Omental fat pad (tissue), 4 donors: ENCODE measurements around the gene FIP1L1. TPM values are rescaled to one million over a fixed set of nuclear protein-coding genes. Genes with fewer than 3 reads are reported as not detected.
"Not testable (repeated sequence)": the region's sequence is repeated elsewhere in the genome, so short reads cannot be mapped to it uniquely, and the experiment has no call there.

Experiments
- ATAC-seq: fragments of 150-250 bp; one replicate; pipeline ENCODE4 v1.9.1; 2016; ENCODE audit warnings: mild to moderate bottlenecking, moderate library complexity; ENCODE audit not compliant: low FRiP score
- DNase-seq: peaks from one replicate; pipeline ENCODE4 v3.0.0-alpha.2; 2019; ENCODE audit warnings: low spot score
- total RNA-seq, 4 donors: library from RNA; depleted of rRNA; stranded (reverse); fragments of >200 nt; gene quantifications; one replicate each; pipeline ENCODE4 v1.1.0, GENCODE V29; 2016
- TF ChIP-seq, protein P1 (sequence below), 3 donors: fragments of 450-650 bp; IDR thresholded peaks; one replicate each; pipeline ENCODE4 v1.5.1; 2016 to 2017; ENCODE audit warnings: antibody characterized with exemption in 3 of 3, mild to moderate bottlenecking in 3 of 3, moderate library complexity in 2 of 3

FIP1L1 gene
- total RNA-seq, 4 donors from 2014 or later, result 31.6 to 51.4 (median 38.7) TPM

DNA sequence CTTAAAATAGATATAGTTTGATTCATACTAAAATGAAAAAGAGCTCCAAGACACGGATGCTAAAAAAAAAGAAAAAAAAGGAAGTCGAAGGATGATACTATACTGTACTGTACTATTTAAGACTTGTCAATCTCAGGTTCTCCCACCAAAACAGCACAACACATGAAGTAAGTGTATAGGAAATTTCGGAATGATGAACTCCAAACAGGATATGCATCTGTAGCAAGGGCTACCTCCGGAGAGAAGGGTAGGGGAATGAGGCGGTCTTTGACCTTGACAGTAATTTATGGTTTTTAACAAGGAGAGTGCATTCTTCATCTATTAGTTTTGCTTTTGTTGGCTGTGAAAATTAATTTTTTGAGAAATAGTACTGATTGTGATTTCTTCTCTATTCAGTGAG, 541 bp upstream of the FIP1L1 start:
- ATAC-seq (no peak), DNase-seq (no peak)
- TF ChIP-seq, protein P1, sequence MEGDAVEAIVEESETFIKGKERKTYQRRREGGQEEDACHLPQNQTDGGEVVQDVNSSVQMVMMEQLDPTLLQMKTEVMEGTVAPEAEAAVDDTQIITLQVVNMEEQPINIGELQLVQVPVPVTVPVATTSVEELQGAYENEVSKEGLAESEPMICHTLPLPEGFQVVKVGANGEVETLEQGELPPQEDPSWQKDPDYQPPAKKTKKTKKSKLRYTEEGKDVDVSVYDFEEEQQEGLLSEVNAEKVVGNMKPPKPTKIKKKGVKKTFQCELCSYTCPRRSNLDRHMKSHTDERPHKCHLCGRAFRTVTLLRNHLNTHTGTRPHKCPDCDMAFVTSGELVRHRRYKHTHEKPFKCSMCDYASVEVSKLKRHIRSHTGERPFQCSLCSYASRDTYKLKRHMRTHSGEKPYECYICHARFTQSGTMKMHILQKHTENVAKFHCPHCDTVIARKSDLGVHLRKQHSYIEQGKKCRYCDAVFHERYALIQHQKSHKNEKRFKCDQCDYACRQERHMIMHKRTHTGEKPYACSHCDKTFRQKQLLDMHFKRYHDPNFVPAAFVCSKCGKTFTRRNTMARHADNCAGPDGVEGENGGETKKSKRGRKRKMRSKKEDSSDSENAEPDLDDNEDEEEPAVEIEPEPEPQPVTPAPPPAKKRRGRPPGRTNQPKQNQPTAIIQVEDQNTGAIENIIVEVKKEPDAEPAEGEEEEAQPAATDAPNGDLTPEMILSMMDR (IDR thresholded peaks at IDR 0.05), result no peak

DNA sequence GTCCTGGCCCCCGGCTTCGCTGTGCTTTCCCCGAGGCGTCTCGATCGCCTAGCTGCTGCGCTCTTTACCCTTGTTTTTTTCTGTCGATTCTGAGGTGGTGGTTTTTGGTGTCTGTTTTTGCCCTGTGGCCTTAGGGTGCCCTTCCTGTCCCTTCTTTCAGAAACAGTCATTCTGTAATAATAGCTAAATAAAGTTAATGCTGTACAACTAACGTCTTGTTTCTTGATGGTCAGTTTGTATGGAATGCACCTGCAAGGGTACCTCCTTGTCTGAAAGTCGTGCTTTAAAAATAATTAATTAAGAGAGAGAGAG, 686 bp downstream of the FIP1L1 start:
- ATAC-seq, result no peak
- no peak for DNase-seq
- TF ChIP-seq, protein P1 (IDR thresholded peaks at IDR 0.05), result no peak

DNA sequence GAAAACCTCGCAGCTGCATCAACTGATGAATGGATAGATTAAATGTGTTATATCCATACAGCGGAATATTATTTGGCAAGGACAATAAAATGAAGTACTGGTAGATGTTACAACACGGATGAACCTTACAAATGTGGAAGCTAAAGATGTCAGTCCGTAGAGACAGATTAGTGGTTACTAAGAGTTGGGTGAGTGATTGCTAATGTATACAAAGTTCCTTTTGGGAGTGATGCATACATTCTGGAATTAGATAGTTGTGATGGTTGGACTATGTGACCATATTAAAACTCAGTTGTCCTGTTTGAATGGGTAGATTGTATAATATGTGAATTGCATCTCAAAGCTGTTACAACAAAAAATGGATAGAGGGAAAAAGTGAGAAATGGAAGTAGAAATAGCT, 2.8 kb downstream of the FIP1L1 start:
- no peak for DNase-seq
- no peak for ATAC-seq
- TF ChIP-seq, protein P1 (IDR thresholded peaks at IDR 0.05), result no peak

DNA sequence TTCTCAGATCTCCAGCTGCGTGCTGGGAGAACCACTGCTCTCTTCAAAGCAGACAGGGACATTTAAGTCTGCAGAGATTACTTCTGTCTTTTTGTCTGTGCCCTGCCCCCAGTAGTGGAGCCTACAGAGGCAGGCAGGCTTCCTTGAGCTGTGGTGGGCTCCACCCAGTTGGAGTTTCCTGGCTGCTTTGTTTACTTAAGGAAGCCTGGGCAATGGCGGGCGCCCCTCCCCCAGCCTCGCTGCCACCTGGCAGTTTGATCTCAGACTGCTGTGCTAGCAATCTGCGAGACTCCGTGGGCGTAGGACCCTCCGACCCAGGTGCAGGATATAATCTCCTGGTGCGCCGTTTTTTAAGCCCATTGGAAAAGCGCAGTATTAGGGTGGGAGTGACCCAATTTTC, 32.0 kb downstream of the FIP1L1 start:
- DNase-seq, ATAC-seq: not testable (repeated sequence)

DNA sequence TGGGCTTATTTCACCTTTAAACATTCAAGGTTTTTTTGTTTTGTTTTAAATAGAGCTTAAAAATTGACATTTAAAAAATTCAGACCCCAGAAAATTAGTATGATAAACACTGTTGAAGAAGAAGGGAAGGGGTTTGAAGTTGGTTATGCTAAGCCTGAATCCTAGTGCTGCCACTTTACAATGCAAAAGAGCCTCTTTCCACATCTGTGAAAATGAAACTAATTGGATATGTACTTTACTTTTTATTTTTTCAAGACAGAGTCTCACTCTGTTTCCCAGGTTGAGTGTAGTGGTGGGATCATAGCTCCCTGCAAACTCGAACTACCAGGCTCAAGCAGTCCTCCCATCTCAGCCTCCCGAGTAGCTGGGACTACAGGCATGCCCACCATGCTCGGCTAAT, 41.8 kb downstream of the FIP1L1 start:
- TF ChIP-seq, protein P1 (IDR thresholded peaks at IDR 0.05), result no peak
- ATAC-seq, result no peak

DNA sequence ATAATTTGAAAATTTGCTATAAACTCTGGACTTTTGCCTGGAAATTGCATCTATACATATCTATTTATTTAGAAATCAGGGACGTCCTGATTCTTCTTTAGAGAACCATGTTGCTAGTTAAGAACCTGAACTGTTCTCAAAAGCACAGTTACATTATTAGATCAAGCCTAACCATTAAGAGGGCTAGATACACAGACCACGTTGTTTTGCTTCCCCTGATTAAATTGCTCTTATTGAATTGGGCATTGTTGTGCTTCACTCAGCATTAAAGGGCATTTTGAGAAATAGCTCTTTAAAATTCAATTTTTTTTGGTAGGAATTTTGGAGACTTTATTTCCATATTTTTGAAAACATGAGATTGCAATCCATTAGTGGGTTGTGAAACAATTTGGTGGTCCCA, 44.4 kb downstream of the FIP1L1 start:
- TF ChIP-seq, protein P1 (IDR thresholded peaks at IDR 0.05), result no peak
- ATAC-seq (no peak), DNase-seq (no peak)

More for the DNA sequence above, 41.8 kb downstream of the FIP1L1 start:
- DNase-seq, result no peak

DNA sequence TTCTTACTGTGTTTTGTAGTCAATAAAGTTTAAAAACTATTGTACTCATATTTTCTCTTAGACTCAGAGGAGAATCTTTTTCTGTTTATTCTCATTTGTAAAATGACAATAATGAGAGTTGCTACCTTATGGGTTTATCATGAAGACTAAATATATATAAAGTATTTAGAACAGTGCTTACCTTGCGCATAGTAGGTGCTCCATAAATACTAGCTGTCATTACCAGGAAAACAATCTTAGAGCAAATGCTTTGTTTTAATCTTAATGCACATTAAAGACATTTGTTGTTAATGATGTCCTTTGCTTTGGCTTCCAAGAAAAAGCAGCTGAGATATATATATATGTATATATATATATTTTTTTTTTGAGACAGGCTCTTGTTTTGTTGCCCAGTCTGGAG, 44.9 kb downstream of the FIP1L1 start:
- ATAC-seq (no peak), DNase-seq (no peak)
- TF ChIP-seq, protein P1 (IDR thresholded peaks at IDR 0.05), result no peak

DNA sequence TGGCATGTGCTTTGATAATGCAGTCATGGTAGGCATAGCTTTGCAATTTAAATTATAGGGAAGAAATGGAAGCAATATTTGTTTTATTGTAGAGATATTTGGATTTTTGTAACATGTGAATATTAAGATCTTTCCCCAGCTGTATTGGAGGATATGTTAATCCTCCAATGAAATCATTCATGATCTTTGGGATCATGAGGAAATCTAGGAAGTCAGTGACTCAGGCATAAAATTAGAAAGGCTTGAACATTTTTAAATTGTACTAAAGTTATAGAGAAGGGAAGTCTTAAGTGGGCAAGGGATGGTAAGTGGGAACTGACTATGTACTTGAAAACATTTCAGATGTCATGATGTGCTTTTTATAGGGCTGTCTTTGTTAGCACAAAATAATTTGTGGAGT, 46.8 kb downstream of the FIP1L1 start:
- TF ChIP-seq, protein P1 (IDR thresholded peaks at IDR 0.05), result no peak
- no peak for DNase-seq

More for the DNA sequence above, 46.8 kb downstream of the FIP1L1 start:
- ATAC-seq, result no peak
